Mesenchymal stem cell (in vitro differentiated cells and primary cell): ENCODE data around the gene EPRS1.

Experiments
- DNase-seq: peaks from one replicate; pipeline ENCODE4 v3.0.0-alpha.2; 2013
- H2AFZ ChIP-seq: one replicate; pipeline ENCODE4 v1.6.1; 2013; ENCODE audit warnings: low read depth, mild to moderate bottlenecking, control low read depth, inconsistent platforms, low read length, moderate library complexity
- H2AK5ac ChIP-seq: 2 replicates; pipeline ENCODE4 v1.6.1; 2013; ENCODE audit warnings: low read length, moderate library complexity, mild to moderate bottlenecking, inconsistent platforms; ENCODE audit not compliant: severe bottlenecking
- H2BK120ac ChIP-seq: one replicate; pipeline ENCODE4 v1.6.1; 2013; ENCODE audit warnings: low read depth, mild to moderate bottlenecking, inconsistent platforms, low read length, moderate library complexity
- H2BK12ac ChIP-seq, 2 experiments: one replicate each; pipeline ENCODE4 v1.6.1; 2013; ENCODE audit warnings: inconsistent platforms in 2 of 2, low read length in 2 of 2, mild to moderate bottlenecking in 2 of 2, moderate library complexity in 2 of 2, control low read depth in 1 of 2
- H2BK15ac ChIP-seq: one replicate; pipeline ENCODE4 v1.6.1; 2013; ENCODE audit warnings: mild to moderate bottlenecking, low read depth, inconsistent platforms; ENCODE audit not compliant: poor library complexity, severe bottlenecking
- H2BK5ac ChIP-seq: 2 replicates; pipeline ENCODE4 v1.6.1; 2013; ENCODE audit warnings: low read depth, mild to moderate bottlenecking, low read length, control low read depth, inconsistent platforms; ENCODE audit not compliant: poor library complexity, severe bottlenecking
- H3K14ac ChIP-seq, 2 experiments: one replicate each; pipeline ENCODE4 v1.6.1; 2013; ENCODE audit warnings: inconsistent platforms in 2 of 2, low read length in 2 of 2, control low read depth in 1 of 2, mild to moderate bottlenecking in 1 of 2, moderate library complexity in 1 of 2
- H3K18ac ChIP-seq, 2 experiments: one replicate each; pipeline ENCODE4 v1.6.1; 2013; ENCODE audit warnings: inconsistent platforms in 2 of 2, low read length in 2 of 2, control low read depth in 1 of 2, low read depth in 1 of 2, mild to moderate bottlenecking in 1 of 2
- H3K23ac ChIP-seq, 2 experiments: one replicate each; pipeline ENCODE4 v1.6.1; 2013; ENCODE audit warnings: inconsistent platforms in 2 of 2, low read length in 2 of 2, mild to moderate bottlenecking in 2 of 2, moderate library complexity in 2 of 2, control low read depth in 1 of 2
- H3K27ac ChIP-seq: 2 replicates; pipeline ENCODE4 v1.5.1; 2013; ENCODE audit warnings: mild to moderate bottlenecking, moderate library complexity, low read length, control low read depth, inconsistent platforms; ENCODE audit not compliant: poor library complexity, severe bottlenecking
- H3K27me3 ChIP-seq, 2 experiments: 2 replicates each; pipeline versions ENCODE4 v1.6.1 to v1.7.0; 2013; ENCODE audit warnings: low read length in 2 of 2, mild to moderate bottlenecking in 2 of 2, moderate library complexity in 2 of 2, control low read depth in 1 of 2, inconsistent platforms in 1 of 2; ENCODE audit not compliant: control insufficient read depth in 1 of 2, insufficient read depth in 1 of 2
- H3K36me3 ChIP-seq, 2 experiments: 2 replicates each; pipeline versions ENCODE4 v1.6.1 to v1.7.0; 2013; ENCODE audit warnings: low read length in 2 of 2, control low read depth in 1 of 2, inconsistent platforms in 1 of 2, low read depth in 1 of 2, mild to moderate bottlenecking in 1 of 2; ENCODE audit not compliant: insufficient read depth in 2 of 2, control insufficient read depth in 1 of 2
- H3K4ac ChIP-seq, 2 experiments: one replicate each; pipeline ENCODE4 v1.6.1; 2013; ENCODE audit warnings: inconsistent platforms in 2 of 2, low read length in 2 of 2, mild to moderate bottlenecking in 2 of 2, moderate library complexity in 2 of 2, control low read depth in 1 of 2, low read depth in 1 of 2
- H3K4me1 ChIP-seq: 2 replicates; pipeline ENCODE4 v1.6.1; 2013; ENCODE audit warnings: low read depth, low read length, control low read depth; ENCODE audit not compliant: control insufficient read depth, insufficient read depth
- H3K4me2 ChIP-seq: 2 replicates; pipeline ENCODE4 v1.6.1; 2013; ENCODE audit warnings: low read length, mild to moderate bottlenecking, inconsistent platforms; ENCODE audit not compliant: poor library complexity, severe bottlenecking
- H3K4me3 ChIP-seq, 2 experiments: 2 replicates each; pipeline versions ENCODE4 v1.5.1 to v1.7.0; 2013; ENCODE audit warnings: low read length in 2 of 2, mild to moderate bottlenecking in 2 of 2, control low read depth in 1 of 2, low read depth in 1 of 2; ENCODE audit not compliant: insufficient read depth in 1 of 2
- H3K79me1 ChIP-seq: replicated peaks from 2 replicates; pipeline ENCODE4 v1.6.1; 2013; ENCODE audit warnings: mild to moderate bottlenecking, control low read depth, low read length, inconsistent platforms; ENCODE audit not compliant: poor library complexity, severe bottlenecking
- H3K9ac ChIP-seq: 2 replicates; pipeline ENCODE4 v1.7.0; 2013; ENCODE audit warnings: mild to moderate bottlenecking, low read length, moderate library complexity
- H3K9me3 ChIP-seq: 2 replicates; pipeline ENCODE4 v1.7.0; 2013; ENCODE audit warnings: mild to moderate bottlenecking, low read length; ENCODE audit not compliant: control insufficient read depth
- H4K8ac ChIP-seq: one replicate; pipeline ENCODE4 v1.6.1; 2013; ENCODE audit warnings: inconsistent platforms, mild to moderate bottlenecking, low read length, moderate library complexity
- H4K91ac ChIP-seq: one replicate; pipeline ENCODE4 v1.6.1; 2013; ENCODE audit warnings: mild to moderate bottlenecking, low read length, inconsistent platforms
- WGBS: methylation state at CpG from one replicate; pipeline ENCODE4 v1.1.7; 2013; ENCODE audit warnings: mixed read lengths; 5-methylcytosine and 5-hydroxymethylcytosine counted together

The EPRS1 gene

DNA sequence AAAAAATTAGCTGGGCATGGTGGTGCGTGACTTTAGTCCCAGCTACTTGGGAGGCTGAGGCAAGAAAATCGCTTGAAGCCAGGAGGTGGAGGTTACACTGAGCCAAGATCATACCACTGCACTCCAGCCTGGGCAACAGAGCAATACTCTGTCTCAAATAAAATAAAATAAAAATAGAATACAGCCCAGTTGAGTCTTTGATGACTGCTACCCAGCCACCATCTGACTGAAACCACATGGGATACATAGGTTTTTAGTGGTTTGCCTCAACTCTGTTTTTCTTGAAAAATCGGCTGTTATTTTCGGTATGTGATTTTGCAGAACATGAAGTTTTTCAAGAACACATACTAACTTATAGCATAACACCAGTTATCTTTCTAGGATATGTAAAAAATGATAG, 46.5 kb downstream of the EPRS1 start:
- Histone ChIP-seq H3K4me2 (no peak overlapping the region), H2AK5ac (no peak overlapping the region), H2AFZ (no peak overlapping the region), H4K8ac (no peak overlapping the region), H3K23ac (no peak overlapping the region), H4K91ac (no peak overlapping the region), H2BK120ac (no peak overlapping the region), H3K27ac (no peak overlapping the region), H3K36me3 (peaks cover 2 to 86% of the 10 kb centered on the region in 2 experiments), H3K27me3 (no peaks in the 10 kb centered on the region), H3K4me3 (no peak overlapping the region), H3K4me1 (peaks cover 3% of the 10 kb centered on the region), H2BK5ac (no peak overlapping the region), H2BK15ac (no peak overlapping the region), H3K9ac (no peak overlapping the region), H3K4ac (no peak overlapping the region), H2BK12ac (no peak overlapping the region), H3K9me3 (no peaks in the 10 kb centered on the region), H3K79me1 (peaks cover 6% of the 10 kb centered on the region), H3K14ac (no peak overlapping the region), H3K18ac (no peak overlapping the region)
- no peak for DNase-seq
- WGBS: 87% methylated on average over 3 of the region's 4 CpGs
